ENCODE results near the gene CLDND2.

Gene CLDND2

GRCh38 chr19:51319649-51320279, 49.0 kb downstream of the CLDND2 start:
- H3K36me3 ChIP-seq (ENCODE audit: control insufficient read depth in 1 of 2, insufficient read depth in 2 of 2, low read length in 2 of 2), result no peaks in the 10 kb centered on the region
- no peaks in the 10 kb centered on the region for H3K4me1 ChIP-seq (ENCODE audit: control insufficient read depth in 1 of 2, insufficient read depth in 2 of 2, low read length in 2 of 2)
- H3K9me3 ChIP-seq (ENCODE audit: control insufficient read depth in 1 of 2, low read length in 2 of 2), result no peaks in the 10 kb centered on the region
- no peak overlapping the region for H3K27ac ChIP-seq (ENCODE audit: low read depth, low read length)
- H3K9ac ChIP-seq (ENCODE audit: low read depth in 1 of 2, low read length in 2 of 2), result no peak overlapping the region
- H3K27me3 ChIP-seq (ENCODE audit: control insufficient read depth in 1 of 2, insufficient read depth in 2 of 2, low read length in 2 of 2), result no peaks in the 10 kb centered on the region
- H3K4me3 ChIP-seq (ENCODE audit: low read depth in 1 of 2, low read length in 2 of 2), result no peak overlapping the region

- no peaks in the 10 kb centered on the region for H3K9me3 ChIP-seq (ENCODE audit: control insufficient read depth in 1 of 2, low read length in 2 of 2)
- no peaks in the 10 kb centered on the region for H3K36me3 ChIP-seq (ENCODE audit: control insufficient read depth in 1 of 2, insufficient read depth in 2 of 2, low read length in 2 of 2)
- no peaks in the 10 kb centered on the region for H3K4me1 ChIP-seq (ENCODE audit: control insufficient read depth in 1 of 2, insufficient read depth in 2 of 2, low read length in 2 of 2)
- H3K9ac ChIP-seq (ENCODE audit: low read depth in 1 of 2, low read length in 2 of 2), result no peak overlapping the region
- H3K27me3 ChIP-seq (ENCODE audit: control insufficient read depth in 1 of 2, insufficient read depth in 2 of 2, low read length in 2 of 2), result no peaks in the 10 kb centered on the region
- H3K4me3 ChIP-seq (ENCODE audit: low read depth in 1 of 2, low read length in 2 of 2), result no peak overlapping the region
- H3K27ac ChIP-seq (ENCODE audit: low read depth, low read length), result no peak overlapping the region
Measured at GRCh38 chr19:51318687-51319648, 49.8 kb downstream of the CLDND2 start.

- Histone ChIP-seq H3K4me3 (ENCODE audit: low read depth in 1 of 2, low read length in 2 of 2) (no peak overlapping the region), H3K9me3 (ENCODE audit: control insufficient read depth in 1 of 2, low read length in 2 of 2) (no peaks in the 10 kb centered on the region), H3K9ac (ENCODE audit: low read depth in 1 of 2, low read length in 2 of 2) (no peak overlapping the region), H3K4me1 (ENCODE audit: control insufficient read depth in 1 of 2, insufficient read depth in 2 of 2, low read length in 2 of 2) (no peaks in the 10 kb centered on the region), H3K36me3 (ENCODE audit: control insufficient read depth in 1 of 2, insufficient read depth in 2 of 2, low read length in 2 of 2) (no peaks in the 10 kb centered on the region), H3K27me3 (ENCODE audit: control insufficient read depth in 1 of 2, insufficient read depth in 2 of 2, low read length in 2 of 2) (no peaks in the 10 kb centered on the region), H3K27ac (ENCODE audit: low read depth, low read length) (no peak overlapping the region)
Measured at GRCh38 chr19:51317968-51318367, 50.8 kb downstream of the CLDND2 start.

GRCh38 chr19:51317376-51317775, 51.4 kb downstream of the CLDND2 start:
- Histone ChIP-seq H3K9ac (ENCODE audit: low read depth in 1 of 2, low read length in 2 of 2) (no peak overlapping the region), H3K27ac (ENCODE audit: low read depth, low read length) (no peak overlapping the region), H3K4me3 (ENCODE audit: low read depth in 1 of 2, low read length in 2 of 2) (no peak overlapping the region), H3K4me1 (ENCODE audit: control insufficient read depth in 1 of 2, insufficient read depth in 2 of 2, low read length in 2 of 2) (no peaks in the 10 kb centered on the region), H3K36me3 (ENCODE audit: control insufficient read depth in 1 of 2, insufficient read depth in 2 of 2, low read length in 2 of 2) (no peaks in the 10 kb centered on the region), H3K9me3 (ENCODE audit: control insufficient read depth in 1 of 2, low read length in 2 of 2) (no peaks in the 10 kb centered on the region), H3K27me3 (ENCODE audit: control insufficient read depth in 1 of 2, insufficient read depth in 2 of 2, low read length in 2 of 2) (no peaks in the 10 kb centered on the region)

Data from duodenal mucosa (tissue), 2 donors.